Hematopoietic multipotent progenitor cell treated with erythropoietin and hydrocortisone succinate and interleukin-3 and kit ligand, for 17 days (in vitro differentiated cells): ENCODE data around the gene BCAS3.

Experiments
- DNase-seq: peaks from one replicate; pipeline ENCODE4 v3.0.0-alpha.2; 2015; ENCODE audit warnings: low spot score

The BCAS3 gene

DNA sequence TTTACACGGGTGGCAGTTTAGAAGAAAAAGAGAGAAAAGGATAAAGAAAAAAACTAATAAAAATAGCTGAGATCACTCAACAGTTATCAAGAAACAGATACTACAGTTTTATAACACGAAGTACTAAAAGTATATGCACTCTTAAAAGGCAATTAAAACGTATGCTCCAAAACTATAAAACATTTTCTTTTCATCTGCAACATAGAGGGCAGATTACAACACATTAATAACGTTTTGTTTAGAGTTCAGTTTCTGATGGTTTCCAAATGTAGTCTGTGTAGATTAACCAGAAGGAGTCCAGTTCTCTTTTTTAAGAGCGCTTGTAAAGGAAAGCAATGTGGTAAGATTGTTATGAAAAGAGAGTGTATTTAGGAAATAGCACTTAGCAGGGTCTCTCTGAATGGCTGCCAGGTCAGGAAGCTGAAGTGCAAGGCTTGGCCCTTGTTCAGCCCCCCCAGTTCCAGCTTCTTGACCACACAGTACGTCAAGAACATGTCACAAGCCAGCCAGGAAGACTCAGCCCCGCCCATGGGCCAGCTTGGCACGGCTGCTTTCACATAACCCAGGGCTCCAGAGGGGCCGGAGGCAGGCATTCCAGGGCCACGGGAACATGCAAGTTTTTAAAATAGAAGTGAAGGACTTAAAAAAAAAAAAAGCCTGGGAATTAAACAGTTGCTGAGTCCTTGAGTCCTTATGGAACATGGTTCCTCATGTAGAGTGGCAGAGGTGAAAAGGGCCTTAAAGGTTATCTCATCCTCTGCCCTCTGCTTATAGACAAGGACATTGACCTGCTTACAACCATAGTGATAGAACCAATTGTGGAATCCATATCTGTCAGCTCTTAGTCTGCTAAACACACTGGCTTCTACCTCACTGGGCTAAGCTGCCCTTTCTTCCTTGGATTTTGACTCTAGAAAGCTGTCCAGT lies 574.6 kb downstream of the BCAS3 start:
- DNase-seq = no peak

DNA sequence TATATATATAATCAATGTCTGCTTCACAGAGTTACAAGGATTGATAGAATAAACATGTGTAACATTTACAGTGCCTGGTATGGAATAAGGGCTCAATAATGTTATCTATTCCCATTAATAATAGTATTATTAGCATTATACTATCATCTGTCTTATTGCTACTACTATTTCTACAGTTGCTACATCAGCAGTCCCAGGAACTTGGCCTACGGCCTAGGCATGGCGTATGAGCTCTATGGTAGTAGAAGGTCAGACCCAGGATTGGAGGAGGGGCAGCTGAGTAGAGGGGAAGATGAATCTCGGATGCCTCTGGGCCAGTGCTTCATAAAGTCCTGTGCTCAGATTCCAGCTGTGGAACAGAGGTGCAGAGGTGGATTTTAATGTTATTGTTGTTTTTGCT lies 575.7 kb downstream of the BCAS3 start:
- DNase-seq = no peak

DNA sequence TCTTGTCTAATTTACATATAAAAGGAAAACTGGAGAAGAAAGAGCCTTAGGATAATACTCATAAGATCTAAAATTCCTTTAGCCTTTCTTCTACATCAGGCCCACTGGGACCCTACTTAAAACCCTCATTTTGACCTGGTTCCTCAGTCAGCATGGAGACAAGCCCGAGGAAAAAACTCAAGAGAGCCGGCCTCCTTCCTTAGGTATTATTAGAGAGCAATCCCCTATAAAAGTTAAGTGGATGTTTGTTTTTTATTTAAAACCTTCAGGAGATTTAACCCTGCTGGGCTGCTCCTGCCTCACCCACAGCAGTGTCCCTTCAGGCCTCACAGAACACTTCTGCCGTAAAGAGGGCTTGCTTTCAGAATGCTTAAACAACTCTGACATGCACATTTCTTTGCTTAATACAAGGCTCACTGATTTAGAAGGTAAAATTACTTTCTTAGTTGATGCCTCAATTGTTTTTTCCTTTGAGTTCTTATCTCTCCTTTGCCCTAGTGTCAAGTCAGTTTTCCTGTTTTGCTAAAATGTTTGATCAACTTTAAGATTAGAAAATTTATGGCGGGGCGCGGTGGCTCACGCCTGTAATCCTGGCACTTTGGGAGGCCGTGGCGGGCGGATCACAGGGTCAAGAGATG lies 576.4 kb downstream of the BCAS3 start:
- DNase-seq = no peak

DNA sequence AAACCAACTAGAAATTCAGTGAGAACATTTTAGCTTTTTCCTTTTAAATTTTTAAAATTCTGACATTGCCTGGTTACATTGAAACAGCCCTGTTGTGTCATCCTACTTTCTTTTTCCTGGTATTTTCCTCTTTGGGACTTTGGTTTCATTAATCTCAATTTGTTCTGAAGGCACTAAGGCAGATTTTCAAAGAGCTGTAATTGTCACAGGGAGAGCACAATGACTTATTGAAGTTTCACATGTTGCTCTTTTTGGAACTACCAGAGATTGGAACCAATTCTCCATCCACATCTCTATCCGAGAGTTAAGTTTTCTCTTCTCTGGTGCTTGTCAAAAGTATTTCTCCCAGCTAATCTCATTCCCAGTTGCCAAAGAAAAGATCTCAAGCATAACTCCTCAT lies 577.3 kb downstream of the BCAS3 start:
- DNase-seq = no peak

DNA sequence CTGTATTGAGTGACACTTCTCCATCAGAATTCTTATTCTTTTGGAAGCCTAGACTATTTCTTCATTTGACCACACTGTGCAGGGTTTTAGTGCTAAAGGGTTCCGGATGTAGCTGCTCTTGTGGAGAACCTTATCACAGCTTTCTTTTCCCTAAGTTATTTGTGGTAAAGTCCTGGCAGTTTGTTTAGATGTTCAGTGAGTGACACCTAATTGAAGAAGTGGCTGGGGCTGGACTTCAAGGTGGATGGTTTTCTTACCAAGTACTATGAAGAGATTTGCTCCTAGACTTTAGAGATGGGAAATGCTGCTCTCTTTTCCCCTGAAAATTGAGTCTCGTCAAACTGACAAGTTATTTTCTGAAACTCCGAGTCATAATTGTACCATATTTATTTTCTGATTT lies 578.0 kb downstream of the BCAS3 start:
- no peak for DNase-seq

DNA sequence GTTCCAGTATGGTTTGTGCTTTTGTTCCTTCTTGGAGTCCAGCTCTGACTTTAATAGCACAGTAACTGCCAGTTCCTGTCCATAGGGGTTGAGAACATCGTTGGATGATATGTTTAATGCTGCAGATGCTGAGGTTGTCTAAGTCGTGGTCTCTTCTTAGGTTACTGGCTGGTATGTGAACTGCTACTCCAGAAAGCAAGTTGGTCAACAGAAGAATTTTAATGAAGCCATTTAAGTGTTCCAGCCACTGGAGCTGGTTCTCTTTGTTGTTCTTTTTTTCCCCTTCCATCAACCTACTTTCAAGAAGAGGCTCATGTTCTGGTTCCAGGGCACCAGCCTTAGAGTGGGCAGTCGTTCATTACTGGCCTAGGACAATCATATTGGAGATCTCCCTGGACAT lies 581.7 kb downstream of the BCAS3 start:
- no peak for DNase-seq

DNA sequence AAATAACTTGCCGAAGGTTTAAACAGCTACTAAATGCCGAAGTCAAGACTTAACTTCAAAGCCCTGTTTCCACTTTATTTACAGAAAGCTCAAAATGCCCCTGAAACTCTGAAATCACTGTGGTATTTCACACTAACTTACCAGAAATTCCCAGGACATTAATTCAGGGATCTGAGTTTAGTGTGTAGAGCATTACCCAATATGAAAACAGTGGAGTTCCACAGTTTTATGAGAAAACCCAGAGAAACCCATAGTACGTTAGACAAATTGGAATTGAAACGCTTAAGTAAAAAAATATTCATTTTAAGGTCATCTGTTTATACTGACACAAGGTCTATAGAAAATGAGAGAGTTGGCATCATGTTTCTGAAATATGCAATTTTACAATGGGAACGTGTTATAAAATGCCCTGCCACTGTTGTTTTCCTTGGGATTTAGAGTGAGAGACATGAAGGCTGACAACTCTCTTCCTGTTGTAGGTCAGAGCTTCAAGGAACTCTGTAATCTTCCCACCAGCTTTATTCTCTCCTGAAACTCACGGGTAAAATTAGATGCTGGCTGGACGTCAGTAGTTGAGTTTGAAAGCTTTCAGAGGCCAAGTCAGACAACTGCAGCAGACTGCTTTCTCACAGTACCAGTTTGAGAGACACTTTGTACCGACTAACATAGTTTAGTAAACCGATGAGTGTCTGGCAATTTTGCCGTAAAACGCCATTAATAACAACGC lies 582.6 kb downstream of the BCAS3 start:
- no peak for DNase-seq

DNA sequence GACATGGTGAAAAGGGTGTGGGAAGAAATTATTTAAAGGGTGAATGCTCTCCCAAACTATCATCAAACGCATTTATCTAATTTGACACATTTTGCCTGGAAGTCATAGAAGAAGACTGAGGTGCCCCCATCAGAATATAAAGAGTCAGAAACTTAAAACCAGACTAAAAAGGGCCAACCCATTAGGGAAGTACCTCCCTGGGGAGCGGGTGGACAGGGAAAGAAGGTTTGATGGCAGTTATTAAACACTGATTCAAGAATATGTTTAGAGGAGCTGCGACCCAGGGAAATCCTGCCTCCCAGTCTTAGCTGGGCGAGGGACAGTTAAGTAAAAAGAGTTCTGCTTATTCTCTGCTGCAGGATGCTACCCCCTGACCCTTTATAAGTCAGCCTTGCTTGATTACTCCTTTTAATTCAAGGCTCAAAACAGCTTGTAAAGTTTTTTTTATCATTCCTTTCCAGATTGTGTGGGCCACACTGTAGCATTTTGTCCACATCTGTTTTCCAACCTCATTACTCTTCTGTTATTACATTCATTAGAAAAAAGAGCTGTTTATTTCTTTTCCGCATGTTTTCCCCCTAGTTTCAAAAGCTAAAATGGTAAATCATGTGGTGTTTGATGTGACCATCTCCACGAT lies 583.5 kb downstream of the BCAS3 start:
- no peak for DNase-seq

DNA sequence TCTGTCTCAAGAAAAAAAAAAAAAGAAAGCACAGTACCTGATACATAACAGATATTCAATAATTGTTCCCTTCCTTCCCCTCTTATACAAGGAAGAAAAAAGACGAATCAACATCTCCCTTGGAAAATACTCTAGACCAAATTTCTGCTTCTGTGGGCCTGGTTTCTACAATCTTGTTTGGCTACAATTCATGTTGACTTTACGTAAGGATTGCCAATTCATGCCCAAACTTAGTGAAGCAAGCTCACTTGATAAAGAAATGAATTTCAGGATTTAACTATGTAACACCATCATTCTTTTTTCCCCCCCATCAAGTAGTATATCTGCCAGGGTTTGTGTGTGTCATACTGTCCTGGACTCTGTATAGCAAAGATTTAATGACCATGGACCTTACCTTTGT lies 587.7 kb downstream of the BCAS3 start:
- no peak for DNase-seq

DNA sequence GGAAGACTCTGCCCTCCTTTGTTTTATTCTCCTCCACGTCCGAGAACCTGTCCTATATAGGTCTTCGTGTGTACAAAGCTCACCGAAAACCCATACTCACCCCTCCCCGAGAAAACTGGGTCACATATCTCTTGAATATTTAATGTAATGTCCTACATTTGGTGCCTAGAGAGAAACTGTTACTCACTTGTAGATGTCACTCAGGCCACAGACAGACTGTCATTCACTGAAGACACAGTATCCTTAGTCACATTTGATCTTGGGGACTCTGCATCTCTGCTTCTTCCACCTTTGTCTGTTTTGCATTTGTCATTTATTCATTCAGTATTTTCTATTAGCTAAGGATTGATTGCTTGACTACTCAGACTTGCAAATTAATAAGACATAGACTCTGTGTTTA lies 590.2 kb downstream of the BCAS3 start:
- DNase-seq = no peak

DNA sequence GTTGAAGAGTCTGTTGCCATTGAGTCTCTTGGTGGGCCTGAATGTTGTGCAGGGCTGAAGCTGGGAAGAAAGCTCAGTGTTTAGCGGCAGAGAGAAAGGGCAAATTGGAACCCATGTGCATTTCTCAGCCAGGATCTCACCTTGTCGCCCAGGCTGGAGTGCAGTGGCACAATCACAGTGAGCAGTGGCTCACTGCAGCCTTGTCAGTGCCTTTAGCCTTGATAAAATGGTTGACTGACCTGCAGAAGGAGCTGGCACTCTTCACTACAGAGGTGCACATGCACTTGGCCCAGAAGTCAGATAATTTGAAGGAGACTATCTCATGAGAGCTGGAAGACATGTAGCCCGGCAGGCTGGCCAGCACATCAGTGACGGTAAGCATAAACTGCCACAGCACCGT lies 597.7 kb downstream of the BCAS3 start:
- DNase-seq = no peak

DNA sequence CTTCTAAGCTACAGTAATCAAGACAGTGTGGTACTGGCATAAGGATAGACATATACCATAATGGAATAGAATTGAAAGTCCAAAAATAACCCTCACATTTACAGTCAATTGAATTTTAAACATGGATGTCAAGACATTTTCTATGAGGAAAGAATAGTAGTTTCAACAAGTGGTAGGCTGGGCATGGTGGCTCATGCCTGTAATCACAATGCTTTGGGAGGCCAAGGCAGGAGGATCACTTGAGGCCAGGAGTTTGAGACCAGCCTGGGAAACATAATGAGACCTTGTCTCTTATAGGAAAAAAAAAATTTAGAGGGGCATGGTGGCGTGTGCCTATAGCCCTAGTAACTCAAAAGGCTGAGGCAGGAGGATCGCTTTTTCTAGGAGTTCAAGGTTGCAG lies 599.2 kb downstream of the BCAS3 start:
- DNase-seq = no peak

DNA sequence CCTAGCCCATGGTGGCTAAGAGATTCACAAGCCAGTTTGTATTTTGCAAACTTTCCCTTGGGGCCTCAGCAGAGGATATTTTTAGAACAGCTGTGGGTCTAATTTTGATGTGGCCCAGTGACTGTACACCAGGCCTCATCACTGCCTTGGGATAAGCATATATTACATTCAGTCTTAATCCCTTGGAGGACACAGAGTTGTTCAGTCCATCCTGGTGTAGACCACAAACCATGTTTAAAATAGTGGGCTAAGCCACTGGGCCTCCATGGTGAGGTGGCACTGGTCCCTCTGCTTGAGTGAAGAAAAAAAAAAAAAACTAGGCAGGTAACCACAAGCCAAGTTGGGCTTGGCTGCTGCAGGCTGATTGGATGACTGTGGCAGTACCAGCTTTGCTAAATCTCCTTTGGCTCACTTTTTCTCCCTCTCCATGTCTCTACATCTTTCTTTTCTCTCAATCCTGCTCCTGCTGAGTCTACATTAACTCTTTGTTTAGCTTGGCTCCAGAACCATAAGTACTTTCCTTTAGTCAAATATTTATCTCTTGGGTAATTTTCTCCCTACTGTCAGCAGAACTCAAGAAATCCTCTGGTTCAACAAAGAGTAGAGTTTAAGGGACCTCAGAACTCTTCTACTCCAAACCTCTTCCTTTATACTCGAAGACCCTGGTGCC lies 602.0 kb downstream of the BCAS3 start:
- no peak for DNase-seq

DNA sequence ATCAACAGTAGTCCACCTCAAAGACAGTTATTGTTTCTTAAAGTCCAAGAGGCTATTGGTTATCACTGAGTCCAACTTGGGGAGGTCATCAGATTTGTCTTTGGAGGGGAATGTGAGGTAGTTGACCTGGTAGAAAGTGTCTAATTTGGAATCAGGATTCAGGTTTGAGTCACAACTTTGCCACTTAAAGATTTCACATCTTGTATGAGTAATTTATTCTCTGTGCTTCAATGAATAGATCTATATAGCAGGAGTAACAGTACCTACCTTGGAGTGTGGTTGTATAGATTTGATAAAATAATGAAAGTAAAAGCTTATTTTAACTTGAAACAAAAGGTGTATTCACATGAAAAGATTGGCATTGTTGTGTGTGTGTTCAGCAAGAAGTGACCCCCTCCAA lies 602.7 kb downstream of the BCAS3 start:
- no peak for DNase-seq

DNA sequence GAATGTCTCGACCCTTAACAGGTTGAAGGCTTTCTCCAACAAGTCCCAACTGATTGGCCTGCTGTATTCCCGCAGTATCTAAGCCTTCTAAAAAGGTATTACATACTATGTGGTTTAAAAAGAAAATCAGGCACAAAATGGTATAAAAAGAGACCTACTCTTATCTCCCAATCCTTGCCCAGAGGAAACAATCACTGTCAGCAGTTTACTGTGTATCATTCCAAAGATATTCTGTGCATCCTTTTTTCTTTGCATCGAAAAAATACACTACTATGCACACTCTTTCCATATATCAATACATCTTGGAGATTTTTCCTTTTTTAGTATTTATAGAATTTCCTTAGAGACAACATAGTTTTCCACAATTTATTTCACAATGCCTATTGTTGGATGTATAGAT lies 603.2 kb downstream of the BCAS3 start:
- DNase-seq = no peak

DNA sequence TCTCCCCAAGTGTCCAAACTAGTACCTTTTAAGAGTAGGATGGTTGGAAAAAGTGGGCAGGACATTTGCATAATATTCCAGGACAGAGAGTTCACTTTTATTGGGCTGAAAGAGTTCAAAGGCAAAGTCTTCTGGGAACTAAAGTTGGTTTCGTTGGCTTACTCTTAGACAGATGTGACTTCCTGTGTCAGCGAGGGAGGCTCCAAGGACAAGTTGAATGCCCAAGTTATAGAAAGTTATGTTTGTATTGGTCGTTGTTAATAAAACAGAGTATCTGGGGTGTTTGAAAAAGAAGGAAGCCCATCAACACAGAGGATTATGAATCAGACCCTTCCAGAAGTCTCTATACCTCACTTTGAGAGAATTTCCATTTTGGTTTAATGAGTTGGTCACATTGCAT lies 604.7 kb downstream of the BCAS3 start:
- DNase-seq = no peak

DNA sequence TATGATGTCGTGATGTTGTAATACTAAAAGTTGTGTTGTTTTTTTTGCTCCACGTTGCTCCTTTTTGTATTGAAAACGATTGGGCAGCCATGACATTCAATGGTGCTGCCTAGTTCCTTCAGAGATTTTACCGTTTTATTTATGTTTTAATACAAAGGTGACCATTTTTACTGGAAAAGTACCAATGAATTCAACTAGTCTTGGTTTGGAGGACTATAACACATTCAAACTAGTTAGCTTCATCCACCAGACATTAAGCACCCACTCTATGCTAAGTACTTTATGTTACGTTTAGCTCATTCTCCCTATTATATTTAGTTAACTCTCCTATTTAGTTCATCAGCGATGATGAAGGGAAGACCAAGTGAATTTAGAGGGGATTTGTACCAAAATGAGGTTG lies 605.4 kb downstream of the BCAS3 start:
- no peak for DNase-seq

DNA sequence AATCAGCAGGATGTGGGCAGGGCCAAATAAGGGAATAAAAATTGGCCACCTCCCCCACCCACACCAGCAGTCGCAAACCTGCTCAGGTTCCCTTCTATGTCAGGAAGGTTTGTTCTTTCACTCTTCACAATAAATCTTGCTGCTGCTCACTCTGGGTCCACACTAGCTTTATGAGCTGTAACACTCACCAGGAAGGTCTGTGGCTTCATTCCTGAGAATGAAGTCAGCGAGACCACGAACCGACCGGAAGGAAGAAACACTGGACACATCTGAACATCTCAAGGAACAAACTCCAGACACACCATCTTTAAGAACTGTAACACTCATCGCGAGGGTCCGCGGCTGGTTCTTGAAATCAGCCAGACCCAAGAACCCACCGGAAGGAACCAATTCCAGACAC lies 606.5 kb downstream of the BCAS3 start:
- no peak for DNase-seq

DNA sequence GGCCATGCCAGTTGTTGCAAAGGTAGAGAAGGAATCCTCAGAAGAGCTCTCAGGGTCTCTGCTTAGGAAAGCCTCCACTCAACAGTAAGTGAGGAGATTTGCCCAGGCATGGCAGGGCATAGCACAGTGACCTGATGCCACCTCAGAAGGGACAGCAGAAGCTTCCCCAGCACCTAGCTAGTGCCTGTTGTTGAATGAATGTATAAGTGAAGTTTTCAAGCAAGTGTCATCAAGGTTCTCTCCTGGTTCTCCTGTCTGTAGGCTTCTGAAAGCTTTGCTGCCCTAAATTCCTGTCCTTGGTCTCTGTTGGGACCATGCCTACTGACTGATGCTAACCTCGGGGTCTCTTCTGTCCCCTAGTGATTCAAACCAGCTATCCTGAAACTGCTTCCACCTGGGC lies 607.1 kb downstream of the BCAS3 start:
- DNase-seq = no peak

DNA sequence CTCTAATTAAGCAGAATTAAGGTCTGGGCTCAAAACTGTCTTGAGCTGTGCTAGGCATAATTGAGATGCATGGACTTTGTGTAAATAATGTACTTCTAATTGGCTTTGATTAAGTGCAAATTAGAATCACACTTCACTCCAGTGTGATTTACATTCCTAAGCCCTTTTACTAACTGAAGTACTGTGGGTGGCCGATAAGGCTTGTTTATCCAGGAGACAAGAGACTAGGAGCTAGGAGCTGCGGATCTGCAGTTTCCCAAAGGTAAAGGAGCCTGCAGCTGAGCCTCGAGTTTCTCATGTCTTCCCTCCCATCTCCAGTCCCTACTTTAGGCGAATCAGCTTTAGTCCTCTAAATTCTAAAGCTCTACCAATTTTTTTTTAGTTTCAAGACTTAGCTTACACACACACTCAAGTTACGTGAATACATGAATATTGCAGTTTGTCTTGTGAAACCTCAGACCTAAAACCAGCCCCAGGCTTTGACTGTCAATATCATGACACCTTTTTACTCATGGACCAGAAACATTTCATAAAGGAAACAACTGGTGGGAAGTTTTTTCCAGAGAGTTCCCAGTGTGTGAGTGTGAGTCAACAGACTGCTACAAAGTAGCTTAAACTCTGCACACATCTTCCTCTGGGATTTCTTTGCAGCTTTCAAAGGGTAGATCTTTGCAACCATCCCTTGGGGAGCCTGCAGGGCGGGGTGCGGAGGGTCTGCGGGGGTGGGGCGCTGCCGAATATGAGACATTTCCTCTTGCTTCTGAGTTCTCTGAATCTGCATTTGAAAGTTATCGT lies 608.1 kb downstream of the BCAS3 start:
- no peak for DNase-seq

DNA sequence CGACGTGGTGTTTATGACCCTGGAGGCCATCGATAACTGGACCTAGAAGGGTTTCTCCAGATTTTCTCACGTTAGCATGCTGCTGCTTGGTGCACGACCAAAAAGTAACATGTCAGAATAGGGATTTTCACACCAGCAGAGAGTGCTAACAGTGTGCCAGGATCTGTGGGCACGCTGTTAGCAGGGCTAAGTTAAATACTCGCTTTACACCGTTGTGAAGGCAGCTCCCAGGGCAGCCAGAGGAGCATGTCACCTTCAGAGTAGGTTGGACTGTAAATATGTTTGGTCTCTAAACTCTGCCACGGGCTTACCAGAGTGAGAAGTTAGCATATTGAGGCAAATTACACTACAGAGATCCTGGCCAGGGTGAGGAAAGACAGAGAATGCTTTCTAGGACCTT lies 608.8 kb downstream of the BCAS3 start:
- DNase-seq = no peak
